ENCODE measurements around the gene TSPEAR.

DNA sequence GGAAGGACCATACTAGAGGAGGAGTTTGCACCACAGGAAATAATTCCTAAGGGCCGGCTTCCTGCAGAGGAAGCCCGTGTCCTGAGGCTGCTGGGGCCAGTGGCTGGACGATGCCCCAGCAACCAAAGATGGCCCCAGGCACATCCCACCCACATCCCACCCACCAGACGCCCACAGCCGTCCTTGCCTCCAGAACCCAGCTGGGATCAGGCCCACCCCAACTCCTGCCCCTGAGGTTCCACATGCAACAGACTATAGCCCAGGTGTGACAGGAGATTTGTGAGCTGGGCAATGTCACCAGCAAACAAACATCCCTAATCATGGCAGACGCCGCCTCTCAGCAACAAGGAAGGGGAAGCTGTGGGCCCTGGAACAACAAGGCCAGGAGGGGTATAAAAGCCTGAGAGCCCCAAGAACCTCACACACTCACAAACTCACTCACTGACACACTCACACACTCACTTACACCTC is 84.7 kb downstream of the TSPEAR start, which contains the start of gene KRTAP10-9:
- TF ChIP-seq, protein P1, sequence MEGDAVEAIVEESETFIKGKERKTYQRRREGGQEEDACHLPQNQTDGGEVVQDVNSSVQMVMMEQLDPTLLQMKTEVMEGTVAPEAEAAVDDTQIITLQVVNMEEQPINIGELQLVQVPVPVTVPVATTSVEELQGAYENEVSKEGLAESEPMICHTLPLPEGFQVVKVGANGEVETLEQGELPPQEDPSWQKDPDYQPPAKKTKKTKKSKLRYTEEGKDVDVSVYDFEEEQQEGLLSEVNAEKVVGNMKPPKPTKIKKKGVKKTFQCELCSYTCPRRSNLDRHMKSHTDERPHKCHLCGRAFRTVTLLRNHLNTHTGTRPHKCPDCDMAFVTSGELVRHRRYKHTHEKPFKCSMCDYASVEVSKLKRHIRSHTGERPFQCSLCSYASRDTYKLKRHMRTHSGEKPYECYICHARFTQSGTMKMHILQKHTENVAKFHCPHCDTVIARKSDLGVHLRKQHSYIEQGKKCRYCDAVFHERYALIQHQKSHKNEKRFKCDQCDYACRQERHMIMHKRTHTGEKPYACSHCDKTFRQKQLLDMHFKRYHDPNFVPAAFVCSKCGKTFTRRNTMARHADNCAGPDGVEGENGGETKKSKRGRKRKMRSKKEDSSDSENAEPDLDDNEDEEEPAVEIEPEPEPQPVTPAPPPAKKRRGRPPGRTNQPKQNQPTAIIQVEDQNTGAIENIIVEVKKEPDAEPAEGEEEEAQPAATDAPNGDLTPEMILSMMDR (IDR thresholded peaks at IDR 0.05), result no peak
- TF ChIP-seq POLR2AphosphoS5 (IDR thresholded peaks at IDR 0.05) (no peak), POLR2A (IDR thresholded peaks at IDR 0.05) (no peak), EP300 (IDR thresholded peaks at IDR 0.05; ENCODE audit: low read depth) (no peak)
